Measurements from ENCODE around the gene AGMO.

GRCh38 chr7:15352421-15353206 is 209.2 kb downstream of the AGMO start:
- TF ChIP-seq EP300 (IDR thresholded peaks at IDR 0.05) (no peak), CTCF (IDR thresholded peaks at IDR 0.05) (no peak), POLR2A (IDR thresholded peaks at IDR 0.05) (no peak)

Data from gastroesophageal sphincter (tissue), 3 donors.